SK-N-MC (cell line): Measurements from ENCODE around the gene OR8H2.

Experiments
- DNase-seq: peaks from one replicate; pipeline ENCODE4 v3.0.0-alpha.2; 2011; ENCODE audit warnings: low read depth, low spot score
- H3K27ac ChIP-seq: fragments of 200-600 bp; sonication (generic); 2 replicates; pipeline ENCODE4 v1.5.1; 2016; ENCODE audit warnings: mixed run types
- H3K36me3 ChIP-seq: fragments of 200-600 bp; sonication (generic); 2 replicates; pipeline ENCODE4 v1.6.1; 2017; ENCODE audit warnings: antibody characterized with exemption, low read length, mixed read lengths; ENCODE audit not compliant: insufficient read depth
- H3K4me3 ChIP-seq: fragments of 200-600 bp; sonication (generic); 2 replicates; pipeline ENCODE4 v1.5.1; 2016
- H3K9ac ChIP-seq: fragments of 200-600 bp; sonication (generic); 2 replicates; pipeline ENCODE4 v1.8.0; 2017; ENCODE audit warnings: mixed run types, mixed read lengths; ENCODE audit not compliant: insufficient read length
- H3K9me3 ChIP-seq: fragments of 200-600 bp; sonication (generic); 2 replicates; pipeline ENCODE4 v1.6.1; 2017; ENCODE audit warnings: low read depth, mild to moderate bottlenecking, antibody characterized with exemption, low read length, moderate library complexity, mixed read lengths
- EZH2 ChIP-seq: fragments of 200-600 bp; sonication (generic); IDR thresholded peaks from one replicate; pipeline ENCODE4 v1.6.1; 2017; ENCODE audit warnings: antibody characterized with exemption
- FOXP2 ChIP-seq: optimal IDR thresholded peaks from 2 replicates; pipeline ENCODE3; 2011; ENCODE audit warnings: mild to moderate bottlenecking, moderate library complexity; ENCODE audit not compliant: insufficient read depth; ENCODE audit errors: extremely low read length, control extremely low read depth
- POLR2AphosphoS5 ChIP-seq: IDR thresholded peaks from 2 replicates; pipeline ENCODE4 v1.6.1; 2012; ENCODE audit warnings: mild to moderate bottlenecking, low read depth, low read length, borderline replicate concordance

The OR8H2 gene

GRCh38 chr11:56151376-56151775 lies 47.9 kb downstream of the OR8H2 start:
- Histone ChIP-seq H3K27ac (no peak overlapping the region), H3K9me3 (no peaks in the 10 kb centered on the region), H3K9ac (no peak overlapping the region), H3K36me3 (no peaks in the 10 kb centered on the region), H3K4me3 (no peak overlapping the region)
- TF ChIP-seq EZH2 = no peak
- no peak for TF ChIP-seq POLR2AphosphoS5
- TF ChIP-seq FOXP2 = no peak
- no peak for DNase-seq

- H3K27ac ChIP-seq = no peak overlapping the region
- no peaks in the 10 kb centered on the region for H3K9me3 ChIP-seq
- DNase-seq = no peak
- H3K4me3 ChIP-seq = no peak overlapping the region
- H3K36me3 ChIP-seq = no peaks in the 10 kb centered on the region
- TF ChIP-seq EZH2 = no peak
- TF ChIP-seq FOXP2 = no peak
- no peak for TF ChIP-seq POLR2AphosphoS5
- no peak overlapping the region for H3K9ac ChIP-seq
Measured at GRCh38 chr11:56152333-56152732, 48.8 kb downstream of the OR8H2 start.
